Measurements from ENCODE around the gene PON3. TPM values are rescaled to one million over a fixed set of nuclear protein-coding genes. Genes with fewer than 3 reads are reported as not detected.

Gene PON3
- total and polyA plus RNA-seq, 2 of the 8 experiments (the other 6 are each of a cell fraction or from before 2014, with no cell fraction given) = not detected

DNA sequence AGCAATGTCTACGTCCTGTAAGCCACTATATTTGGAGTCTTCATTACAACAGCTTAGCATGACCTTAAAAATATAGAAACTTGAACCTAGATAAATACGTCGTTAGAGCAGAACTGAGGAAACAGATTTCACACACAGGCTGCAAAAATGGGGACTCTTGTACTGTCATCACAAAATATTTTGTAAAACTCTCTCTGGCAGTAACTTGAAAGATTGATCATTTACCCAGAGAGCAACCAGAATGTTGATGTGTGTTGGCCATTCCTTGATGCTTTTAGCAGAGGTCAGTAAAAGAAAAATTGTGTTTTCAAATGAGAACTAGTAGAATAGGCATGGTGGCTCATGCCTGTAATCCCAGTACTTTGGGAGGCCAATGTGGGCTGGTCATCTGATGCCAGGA lies 57.3 kb downstream of the PON3 start (continued):
- TF ChIP-seq KDM1A (IDR thresholded peaks at IDR 0.05; ENCODE audit: borderline replicate concordance, low read length) (no peak), EGR1 (IDR thresholded peaks at IDR 0.05; ENCODE audit: borderline replicate concordance, low read depth, low read length) (no peak), SIX5 (IDR thresholded peaks at IDR 0.05; ENCODE audit: low read depth, low read length) (no peak), SP1 (IDR thresholded peaks at IDR 0.05; ENCODE audit: low read depth, low read length) (no peak)
- TF ChIP-seq, protein P1, sequence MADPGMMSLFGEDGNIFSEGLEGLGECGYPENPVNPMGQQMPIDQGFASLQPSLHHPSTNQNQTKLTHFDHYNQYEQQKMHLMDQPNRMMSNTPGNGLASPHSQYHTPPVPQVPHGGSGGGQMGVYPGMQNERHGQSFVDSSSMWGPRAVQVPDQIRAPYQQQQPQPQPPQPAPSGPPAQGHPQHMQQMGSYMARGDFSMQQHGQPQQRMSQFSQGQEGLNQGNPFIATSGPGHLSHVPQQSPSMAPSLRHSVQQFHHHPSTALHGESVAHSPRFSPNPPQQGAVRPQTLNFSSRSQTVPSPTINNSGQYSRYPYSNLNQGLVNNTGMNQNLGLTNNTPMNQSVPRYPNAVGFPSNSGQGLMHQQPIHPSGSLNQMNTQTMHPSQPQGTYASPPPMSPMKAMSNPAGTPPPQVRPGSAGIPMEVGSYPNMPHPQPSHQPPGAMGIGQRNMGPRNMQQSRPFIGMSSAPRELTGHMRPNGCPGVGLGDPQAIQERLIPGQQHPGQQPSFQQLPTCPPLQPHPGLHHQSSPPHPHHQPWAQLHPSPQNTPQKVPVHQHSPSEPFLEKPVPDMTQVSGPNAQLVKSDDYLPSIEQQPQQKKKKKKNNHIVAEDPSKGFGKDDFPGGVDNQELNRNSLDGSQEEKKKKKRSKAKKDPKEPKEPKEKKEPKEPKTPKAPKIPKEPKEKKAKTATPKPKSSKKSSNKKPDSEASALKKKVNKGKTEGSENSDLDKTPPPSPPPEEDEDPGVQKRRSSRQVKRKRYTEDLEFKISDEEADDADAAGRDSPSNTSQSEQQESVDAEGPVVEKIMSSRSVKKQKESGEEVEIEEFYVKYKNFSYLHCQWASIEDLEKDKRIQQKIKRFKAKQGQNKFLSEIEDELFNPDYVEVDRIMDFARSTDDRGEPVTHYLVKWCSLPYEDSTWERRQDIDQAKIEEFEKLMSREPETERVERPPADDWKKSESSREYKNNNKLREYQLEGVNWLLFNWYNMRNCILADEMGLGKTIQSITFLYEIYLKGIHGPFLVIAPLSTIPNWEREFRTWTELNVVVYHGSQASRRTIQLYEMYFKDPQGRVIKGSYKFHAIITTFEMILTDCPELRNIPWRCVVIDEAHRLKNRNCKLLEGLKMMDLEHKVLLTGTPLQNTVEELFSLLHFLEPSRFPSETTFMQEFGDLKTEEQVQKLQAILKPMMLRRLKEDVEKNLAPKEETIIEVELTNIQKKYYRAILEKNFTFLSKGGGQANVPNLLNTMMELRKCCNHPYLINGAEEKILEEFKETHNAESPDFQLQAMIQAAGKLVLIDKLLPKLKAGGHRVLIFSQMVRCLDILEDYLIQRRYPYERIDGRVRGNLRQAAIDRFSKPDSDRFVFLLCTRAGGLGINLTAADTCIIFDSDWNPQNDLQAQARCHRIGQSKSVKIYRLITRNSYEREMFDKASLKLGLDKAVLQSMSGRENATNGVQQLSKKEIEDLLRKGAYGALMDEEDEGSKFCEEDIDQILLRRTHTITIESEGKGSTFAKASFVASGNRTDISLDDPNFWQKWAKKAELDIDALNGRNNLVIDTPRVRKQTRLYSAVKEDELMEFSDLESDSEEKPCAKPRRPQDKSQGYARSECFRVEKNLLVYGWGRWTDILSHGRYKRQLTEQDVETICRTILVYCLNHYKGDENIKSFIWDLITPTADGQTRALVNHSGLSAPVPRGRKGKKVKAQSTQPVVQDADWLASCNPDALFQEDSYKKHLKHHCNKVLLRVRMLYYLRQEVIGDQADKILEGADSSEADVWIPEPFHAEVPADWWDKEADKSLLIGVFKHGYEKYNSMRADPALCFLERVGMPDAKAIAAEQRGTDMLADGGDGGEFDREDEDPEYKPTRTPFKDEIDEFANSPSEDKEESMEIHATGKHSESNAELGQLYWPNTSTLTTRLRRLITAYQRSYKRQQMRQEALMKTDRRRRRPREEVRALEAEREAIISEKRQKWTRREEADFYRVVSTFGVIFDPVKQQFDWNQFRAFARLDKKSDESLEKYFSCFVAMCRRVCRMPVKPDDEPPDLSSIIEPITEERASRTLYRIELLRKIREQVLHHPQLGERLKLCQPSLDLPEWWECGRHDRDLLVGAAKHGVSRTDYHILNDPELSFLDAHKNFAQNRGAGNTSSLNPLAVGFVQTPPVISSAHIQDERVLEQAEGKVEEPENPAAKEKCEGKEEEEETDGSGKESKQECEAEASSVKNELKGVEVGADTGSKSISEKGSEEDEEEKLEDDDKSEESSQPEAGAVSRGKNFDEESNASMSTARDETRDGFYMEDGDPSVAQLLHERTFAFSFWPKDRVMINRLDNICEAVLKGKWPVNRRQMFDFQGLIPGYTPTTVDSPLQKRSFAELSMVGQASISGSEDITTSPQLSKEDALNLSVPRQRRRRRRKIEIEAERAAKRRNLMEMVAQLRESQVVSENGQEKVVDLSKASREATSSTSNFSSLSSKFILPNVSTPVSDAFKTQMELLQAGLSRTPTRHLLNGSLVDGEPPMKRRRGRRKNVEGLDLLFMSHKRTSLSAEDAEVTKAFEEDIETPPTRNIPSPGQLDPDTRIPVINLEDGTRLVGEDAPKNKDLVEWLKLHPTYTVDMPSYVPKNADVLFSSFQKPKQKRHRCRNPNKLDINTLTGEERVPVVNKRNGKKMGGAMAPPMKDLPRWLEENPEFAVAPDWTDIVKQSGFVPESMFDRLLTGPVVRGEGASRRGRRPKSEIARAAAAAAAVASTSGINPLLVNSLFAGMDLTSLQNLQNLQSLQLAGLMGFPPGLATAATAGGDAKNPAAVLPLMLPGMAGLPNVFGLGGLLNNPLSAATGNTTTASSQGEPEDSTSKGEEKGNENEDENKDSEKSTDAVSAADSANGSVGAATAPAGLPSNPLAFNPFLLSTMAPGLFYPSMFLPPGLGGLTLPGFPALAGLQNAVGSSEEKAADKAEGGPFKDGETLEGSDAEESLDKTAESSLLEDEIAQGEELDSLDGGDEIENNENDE (IDR thresholded peaks at IDR 0.05; ENCODE audit: insufficient replicate concordance, low read length) = no peak
